ENCODE data around the gene SF3B6.
"Not testable (repeated sequence)": the region's sequence is repeated elsewhere in the genome, so short reads cannot be mapped to it uniquely, and the experiment has no call there.

The SF3B6 gene

GRCh38 chr2:24121066-24121465 is 44.9 kb upstream of the SF3B6 start:
- no peak for DNase-seq (ENCODE audit: low read depth)
- no peak overlapping the region for H3K4me3 ChIP-seq (ENCODE audit: control insufficient read depth, low read depth, low read length)
- TF ChIP-seq CTCF (IDR thresholded peaks at IDR 0.05; ENCODE audit: control insufficient read depth, insufficient read depth, low read depth, low read length, missing control alignments) = no peak

- H3K4me3 ChIP-seq (ENCODE audit: control insufficient read depth, low read depth, low read length) = no peak overlapping the region
- TF ChIP-seq CTCF (IDR thresholded peaks at IDR 0.05; ENCODE audit: control insufficient read depth, insufficient read depth, low read depth, low read length, missing control alignments) = no peak
- no peak for DNase-seq (ENCODE audit: low read depth)
These were observed 41.8 kb upstream of the SF3B6 start for GRCh38 chr2:24117902-24118301.

GRCh38 chr2:24115057-24115456 is 38.9 kb upstream of the SF3B6 start:
- DNase-seq (ENCODE audit: low read depth) = no peak
- TF ChIP-seq CTCF (IDR thresholded peaks at IDR 0.05; ENCODE audit: control insufficient read depth, insufficient read depth, low read depth, low read length, missing control alignments) = no peak
- H3K4me3 ChIP-seq (ENCODE audit: control insufficient read depth, low read depth, low read length) = no peak overlapping the region

- DNase-seq (ENCODE audit: low read depth) = no peak
- H3K4me3 ChIP-seq (ENCODE audit: control insufficient read depth, low read depth, low read length) = no peak overlapping the region
- TF ChIP-seq CTCF (IDR thresholded peaks at IDR 0.05; ENCODE audit: control insufficient read depth, insufficient read depth, low read depth, low read length, missing control alignments) = no peak
These were observed 35.3 kb upstream of the SF3B6 start for GRCh38 chr2:24111407-24111901.

GRCh38 chr2:24110660-24111303 is 34.7 kb upstream of the SF3B6 start:
- DNase-seq (ENCODE audit: low read depth) = no peak
- no peak for TF ChIP-seq CTCF (IDR thresholded peaks at IDR 0.05; ENCODE audit: control insufficient read depth, insufficient read depth, low read depth, low read length, missing control alignments)
- H3K4me3 ChIP-seq (ENCODE audit: control insufficient read depth, low read depth, low read length) = no peak overlapping the region

- DNase-seq (ENCODE audit: low read depth); H3K4me3 ChIP-seq (ENCODE audit: control insufficient read depth, low read depth, low read length): not testable (repeated sequence)
These were observed 33.3 kb upstream of the SF3B6 start for GRCh38 chr2:24109431-24109830.

GRCh38 chr2:24107336-24107735 is 31.2 kb upstream of the SF3B6 start:
- no peak overlapping the region for H3K4me3 ChIP-seq (ENCODE audit: control insufficient read depth, low read depth, low read length)
- no peak for TF ChIP-seq CTCF (IDR thresholded peaks at IDR 0.05; ENCODE audit: control insufficient read depth, insufficient read depth, low read depth, low read length, missing control alignments)
- DNase-seq (ENCODE audit: low read depth) = no peak
